ENCODE data around the gene NAPG. TPM values are rescaled to one million over a fixed set of nuclear protein-coding genes. Genes with fewer than 3 reads are reported as not detected.
A peak's percentile ranks its signal among the peaks of the same experiment; 100 is the strongest.
"Not testable (repeated sequence)": the region's sequence is repeated elsewhere in the genome, so short reads cannot be mapped to it uniquely, and the experiment has no call there.

The NAPG gene
- total RNA-seq, 1 experiment from 2014 or later = 32.8 TPM

DNA sequence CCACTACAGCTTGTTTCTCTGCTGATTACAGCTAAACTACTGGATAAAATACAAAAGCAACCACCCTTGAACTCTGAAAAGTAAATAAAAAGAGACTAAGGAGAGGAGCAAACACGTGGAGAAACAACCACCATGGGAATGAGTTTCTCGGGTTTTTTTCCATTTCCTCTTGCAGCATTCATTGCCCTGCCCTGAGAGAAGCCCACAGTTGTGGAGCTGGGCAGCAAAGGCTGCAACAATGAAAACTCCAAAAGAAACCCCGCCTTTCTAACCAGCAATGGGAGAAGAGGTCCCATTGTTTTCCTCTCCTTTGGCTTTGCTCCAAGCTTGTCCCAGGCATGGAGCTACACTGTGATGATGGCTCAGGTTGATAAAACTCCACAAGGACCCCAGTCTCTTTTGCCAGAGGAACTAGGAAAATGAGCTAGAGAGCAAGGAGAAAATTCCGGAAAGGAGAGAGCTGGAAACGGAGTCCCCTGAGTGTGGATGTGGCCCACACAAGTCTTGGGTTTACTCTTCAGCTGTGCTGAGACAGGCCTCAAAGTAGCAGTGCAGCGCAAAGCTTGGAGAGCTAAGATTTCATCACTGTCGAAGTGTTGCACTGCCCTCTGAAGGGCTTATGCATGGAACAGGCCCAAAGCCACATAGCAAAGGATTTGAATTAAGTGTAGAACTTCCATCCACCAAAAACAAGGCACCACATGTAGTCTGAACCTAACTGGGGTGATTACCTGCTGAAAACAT is 20.9 kb downstream of the NAPG start:
- no peak for DNase-seq (ENCODE audit: low read depth)

DNA sequence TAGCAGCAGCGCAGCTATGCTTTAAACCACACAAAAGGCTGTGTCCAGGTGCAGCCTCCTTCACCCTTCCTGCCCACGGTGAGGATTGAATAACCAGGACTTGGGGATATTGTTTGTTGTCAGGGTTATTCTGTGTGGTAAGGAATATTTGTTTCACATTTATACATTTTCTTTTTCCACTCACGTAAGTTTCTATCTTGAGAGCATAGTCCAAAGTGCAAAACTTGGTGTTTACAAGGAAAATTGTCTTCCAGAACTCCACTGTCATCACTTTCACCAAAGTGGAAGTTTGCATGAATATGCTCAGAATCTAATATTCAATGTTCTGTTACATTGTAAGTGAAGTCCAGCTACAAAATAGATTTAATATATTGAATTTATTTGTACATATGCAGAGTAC is 26.4 kb downstream of the NAPG start:
- no peak for DNase-seq (ENCODE audit: low read depth)

DNA sequence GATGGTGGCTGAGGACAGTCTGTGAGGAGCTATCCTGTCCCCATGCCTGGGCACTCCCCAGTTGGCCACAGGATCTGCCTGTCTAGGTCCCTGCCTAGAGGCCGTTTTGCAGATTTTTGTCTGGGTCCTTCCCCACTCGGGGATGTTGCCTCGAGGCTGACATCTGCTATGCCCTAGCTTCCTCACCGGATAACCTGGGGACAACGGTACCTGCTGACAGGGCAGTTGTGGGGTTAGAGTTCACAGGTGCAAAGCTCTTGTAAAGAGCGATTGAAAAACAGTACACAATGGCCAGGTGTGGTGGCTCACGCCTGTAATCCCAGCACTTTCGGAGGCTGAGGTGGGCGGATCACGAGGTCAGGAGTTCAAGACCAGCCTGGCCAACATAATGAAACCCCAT is 30.4 kb downstream of the NAPG start:
- DNase-seq (ENCODE audit: low read depth) = not testable (repeated sequence)

DNA sequence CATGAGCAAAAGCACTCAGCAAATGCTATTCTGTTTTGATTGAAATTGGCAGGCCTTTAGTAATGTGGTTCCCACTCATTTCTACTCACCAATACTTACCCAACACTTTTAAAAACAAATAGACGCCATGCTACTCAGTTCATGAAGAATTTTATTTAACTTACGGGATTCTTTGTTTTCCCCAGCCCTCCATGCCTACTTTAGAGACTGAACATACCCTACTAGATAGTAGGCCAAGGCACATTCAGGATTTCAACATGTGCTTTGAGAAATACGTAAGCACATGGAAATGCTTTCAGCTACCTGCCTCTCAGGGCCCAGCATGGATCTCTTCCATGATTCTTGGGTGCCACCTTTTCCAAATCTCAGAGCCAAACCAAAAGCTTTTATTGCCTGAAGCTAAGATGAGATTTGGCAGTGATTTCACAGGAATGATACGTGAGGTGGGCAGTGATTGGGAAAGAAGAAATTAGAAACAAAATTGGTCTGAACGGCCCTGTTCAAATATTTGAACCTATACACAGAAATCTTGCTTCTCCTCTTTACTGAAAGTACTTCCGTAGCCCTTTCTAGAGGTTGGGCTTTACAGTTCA is 31.4 kb downstream of the NAPG start:
- no peak for DNase-seq (ENCODE audit: low read depth)

DNA sequence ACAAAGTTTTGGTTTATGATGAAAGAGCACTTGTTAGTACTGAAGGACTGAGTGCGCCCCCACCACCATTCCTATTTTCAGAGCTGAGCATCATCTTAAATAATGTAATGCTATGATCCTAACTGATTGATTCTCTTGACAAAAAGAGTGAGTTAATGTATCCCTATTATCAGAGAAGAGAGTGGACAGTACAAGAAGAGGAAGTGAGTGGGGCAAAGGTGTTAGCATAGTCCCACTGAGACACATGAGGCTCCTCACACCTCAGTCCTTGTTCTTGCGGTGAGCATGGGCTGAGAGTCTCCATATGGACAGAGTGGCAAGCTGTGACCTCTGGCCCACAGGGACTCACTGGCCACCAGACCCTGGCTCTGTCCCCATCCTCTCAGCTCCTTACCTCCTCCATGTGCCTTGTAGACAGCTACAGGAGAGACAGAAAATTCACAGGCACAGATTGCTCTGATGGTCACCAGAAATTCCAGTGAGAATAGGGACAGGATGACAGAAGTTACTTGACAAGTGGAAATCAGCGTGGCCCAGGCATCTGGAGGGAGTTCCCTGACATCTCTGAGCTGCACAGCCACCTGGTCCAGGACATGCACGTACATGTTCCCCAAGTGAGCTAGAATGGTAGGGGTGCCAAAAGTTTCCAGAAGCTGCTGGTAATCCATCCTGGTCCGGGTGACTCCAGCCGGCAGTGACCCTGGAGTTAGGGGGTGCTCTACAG is 32.6 kb downstream of the NAPG start:
- DNase-seq (ENCODE audit: low read depth) = no peak

DNA sequence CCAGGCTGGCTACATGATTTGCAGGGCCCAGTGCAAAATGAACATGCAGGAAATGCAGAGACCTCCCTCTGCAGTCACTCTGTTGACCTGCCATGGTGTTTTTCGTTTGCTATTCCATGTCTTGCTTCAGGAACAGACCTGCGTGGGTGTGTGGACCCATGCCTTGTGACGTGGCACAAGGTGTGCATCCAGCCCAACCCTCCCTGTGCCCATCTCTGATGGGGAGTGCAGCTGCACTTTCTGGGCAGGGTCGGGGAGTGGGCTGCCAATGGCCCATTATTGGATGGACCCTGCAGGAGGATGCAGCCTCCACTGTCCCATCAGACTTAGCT is 33.1 kb downstream of the NAPG start:
- DNase-seq (ENCODE audit: low read depth) = no peak

DNA sequence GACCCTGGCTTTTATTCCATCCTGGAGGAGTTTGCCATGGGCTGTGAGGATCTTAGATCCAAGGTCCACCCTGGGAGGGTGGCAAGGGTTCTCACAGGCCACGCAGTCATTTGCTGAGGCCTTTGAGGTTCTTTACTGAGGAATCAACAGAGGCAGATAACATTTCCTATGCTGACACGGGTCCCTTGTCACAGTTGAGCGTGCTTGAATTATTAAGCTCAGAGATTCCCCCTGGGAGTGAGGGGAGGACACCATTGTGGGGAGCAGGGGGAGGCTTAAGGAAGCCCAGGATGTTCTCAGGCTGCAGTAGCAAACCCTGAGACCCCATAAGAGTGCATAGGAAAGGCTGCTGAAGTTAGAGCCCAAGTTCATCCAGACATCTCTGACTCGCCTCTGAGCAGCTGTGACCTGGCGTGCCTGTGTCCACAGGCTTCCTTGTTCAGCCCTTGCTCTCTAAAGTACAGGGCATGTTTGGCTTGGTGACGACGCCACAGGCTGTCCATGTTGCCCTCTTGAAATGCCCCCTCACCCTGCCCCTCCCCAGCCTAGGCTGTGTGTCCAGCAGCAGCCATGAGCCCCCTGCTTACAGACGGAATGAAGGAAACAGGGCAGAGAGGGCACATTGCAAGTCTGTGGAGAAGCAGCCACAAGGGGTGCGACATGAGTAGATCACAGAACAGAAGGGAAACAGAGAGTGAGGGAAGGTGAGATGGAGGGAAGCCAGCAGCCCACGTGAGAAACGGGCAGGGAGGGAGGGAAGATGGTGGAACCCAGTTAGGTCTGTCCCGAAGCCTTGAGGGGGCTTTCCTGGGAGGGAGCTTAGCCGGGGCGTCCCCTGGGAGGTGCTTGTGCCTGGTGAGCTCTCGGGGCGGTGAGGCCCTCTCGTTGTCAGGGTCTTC is 34.0 kb downstream of the NAPG start:
- no peak for DNase-seq (ENCODE audit: low read depth)

DNA sequence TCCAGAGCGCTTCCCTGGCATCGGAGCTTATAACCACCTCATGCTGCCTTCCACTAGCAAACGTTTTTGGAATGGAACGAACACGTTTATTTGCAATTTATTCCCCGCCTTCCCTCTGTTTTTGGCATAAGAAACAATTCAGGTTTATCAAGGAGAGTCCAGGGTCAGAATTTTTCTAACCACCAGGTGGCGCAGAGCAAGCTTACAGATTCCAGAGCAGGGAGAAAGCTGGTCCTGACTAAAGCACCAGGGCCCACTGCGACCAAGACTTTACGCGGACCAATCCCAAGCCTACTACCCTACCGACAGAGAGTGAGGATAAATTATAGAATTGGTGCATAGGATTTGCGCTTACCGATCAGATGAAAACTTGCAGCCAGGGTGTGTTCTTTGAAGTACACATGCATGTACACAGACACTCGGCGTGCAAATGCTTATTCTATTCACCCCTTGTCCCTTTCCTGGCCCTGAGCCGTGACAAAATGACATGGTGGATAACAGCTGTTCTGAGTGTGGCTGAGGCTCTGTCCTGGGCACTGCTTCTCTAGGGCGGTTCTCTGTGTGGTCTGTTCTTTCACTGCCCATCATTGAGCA is 34.7 kb downstream of the NAPG start:
- DNase-seq (ENCODE audit: low read depth) = peak; percentile 46

DNA sequence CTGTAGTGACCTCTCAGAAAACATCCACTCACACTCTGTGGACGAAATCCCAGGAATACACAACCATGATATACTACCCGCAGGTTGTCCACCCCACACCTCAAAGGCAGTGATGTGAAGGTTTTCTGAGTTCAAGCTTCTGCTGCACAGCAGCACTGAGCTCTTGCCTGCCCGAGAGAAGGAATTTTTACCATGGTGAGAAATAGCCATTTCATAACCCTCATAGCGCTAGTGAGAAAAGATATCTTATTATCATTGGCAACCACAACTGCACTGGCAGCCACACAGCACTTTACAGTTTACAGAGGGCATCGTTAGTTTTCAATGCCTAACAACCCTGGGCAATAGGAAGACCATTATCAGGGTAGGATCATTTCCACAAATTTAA is 36.9 kb downstream of the NAPG start:
- DNase-seq (ENCODE audit: low read depth) = no peak

DNA sequence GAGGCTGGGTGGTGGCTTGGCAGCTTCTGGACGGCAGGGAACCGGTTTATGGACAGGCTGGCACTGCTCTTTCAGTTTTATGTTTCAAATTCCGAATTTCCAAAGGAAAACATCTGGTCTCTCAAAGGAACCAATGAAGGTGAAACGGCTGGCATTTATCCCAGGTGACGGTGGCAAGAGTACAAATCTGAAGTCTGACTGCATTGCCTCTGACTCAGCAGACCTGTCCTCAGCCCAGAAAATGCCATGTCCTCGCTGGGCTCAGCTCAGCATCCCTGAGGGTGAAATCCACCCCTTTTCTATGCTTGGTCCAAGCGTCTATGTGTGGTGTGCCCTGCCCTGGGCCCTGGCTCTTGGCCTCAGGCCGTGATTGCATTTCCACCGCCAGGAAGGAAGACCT is 38.1 kb downstream of the NAPG start:
- no peak for DNase-seq (ENCODE audit: low read depth)

DNA sequence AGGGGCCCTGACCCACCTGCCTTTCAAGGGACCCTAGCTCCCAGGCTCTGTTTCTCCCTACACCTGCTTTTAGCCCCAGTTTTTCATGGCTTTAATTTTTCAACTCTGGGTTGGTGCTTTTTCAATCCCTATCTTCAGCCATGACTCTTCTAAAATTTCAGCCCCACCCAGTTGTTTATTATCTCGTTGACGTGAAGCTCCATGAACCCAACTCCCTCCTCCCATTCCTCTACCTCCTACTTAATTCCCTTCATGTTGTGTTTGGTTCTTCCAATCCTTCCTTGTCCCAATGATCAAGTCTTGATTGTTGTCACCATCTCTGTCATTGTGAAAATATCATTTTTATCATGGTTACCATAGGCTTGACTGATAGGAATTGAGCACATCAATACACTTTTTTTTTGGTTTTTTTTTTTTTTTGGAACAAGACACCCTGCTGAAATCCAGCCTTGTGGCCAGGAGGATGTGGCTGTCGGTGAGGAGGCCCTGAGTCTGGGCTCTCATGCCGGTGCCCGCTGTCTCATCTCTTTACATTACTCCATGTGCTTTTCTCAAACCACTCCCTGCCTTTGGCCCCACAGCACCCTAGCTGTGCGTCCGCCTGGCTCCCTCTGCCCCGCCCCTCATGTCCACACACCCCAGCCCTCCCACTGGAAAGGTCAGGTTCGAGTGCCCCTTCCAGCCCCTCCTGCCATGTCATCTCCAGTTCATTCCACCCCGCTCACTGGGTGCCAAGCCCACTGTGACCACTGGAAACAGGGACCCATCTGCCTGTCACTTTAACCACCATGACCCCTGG is 39.3 kb downstream of the NAPG start:
- DNase-seq (ENCODE audit: low read depth) = no peak

DNA sequence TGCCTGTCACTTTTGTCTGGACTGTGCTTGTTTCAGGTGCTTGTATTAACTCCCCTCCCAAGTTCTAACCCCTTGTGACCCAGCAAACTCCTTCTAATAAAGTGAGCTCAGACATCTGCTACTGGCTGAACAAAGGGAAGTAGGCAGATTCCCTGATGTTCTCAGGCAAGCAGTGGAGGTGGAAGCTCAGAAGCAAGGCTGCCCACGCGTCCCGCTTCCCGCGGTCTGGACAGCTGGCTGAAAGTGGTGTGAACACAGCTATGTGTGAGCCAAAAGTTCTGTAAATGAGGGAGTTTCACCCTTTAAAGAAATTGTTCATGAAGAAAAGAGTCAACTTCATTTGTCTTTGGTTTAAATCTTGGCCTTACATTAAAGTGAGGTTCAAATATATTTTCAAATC is 40.0 kb downstream of the NAPG start:
- no peak for DNase-seq (ENCODE audit: low read depth)

DNA sequence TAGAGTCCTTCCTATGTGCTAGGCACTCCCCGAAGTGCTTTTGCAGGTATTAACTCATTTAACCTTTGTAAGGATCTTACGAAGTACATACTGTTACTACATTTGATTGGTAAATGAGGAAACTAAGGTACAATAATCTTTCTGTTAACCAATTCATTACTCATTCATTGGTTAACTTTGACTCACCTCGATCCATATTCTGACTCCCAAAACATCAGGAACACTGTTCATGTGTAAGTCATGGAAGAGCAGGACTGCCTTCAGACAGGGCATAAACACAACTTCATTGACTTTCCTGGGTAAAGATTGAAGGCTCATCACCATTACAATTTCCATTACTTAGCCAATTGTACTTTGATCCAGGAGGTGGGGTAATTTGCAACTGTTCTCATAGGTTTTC is 40.6 kb downstream of the NAPG start:
- no peak for DNase-seq (ENCODE audit: low read depth)

DNA sequence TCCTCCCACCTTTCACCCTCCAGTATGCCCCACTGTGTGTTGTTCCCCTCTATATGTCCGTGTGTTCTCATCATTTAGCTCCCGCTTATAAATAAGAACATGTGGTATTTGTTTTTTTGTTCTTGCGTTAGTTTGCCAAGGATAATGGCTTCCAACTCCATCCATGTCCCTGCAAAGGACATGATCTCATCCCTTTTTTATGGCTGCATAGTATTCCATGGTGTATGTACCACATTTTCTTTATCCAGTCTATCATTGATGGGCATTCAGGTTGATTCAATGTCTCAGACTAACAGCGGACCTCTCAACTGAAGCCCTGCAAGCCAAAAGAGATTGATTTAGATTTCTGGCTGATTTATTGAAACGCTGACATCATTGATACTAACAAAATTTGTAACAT is 44.1 kb downstream of the NAPG start:
- DNase-seq (ENCODE audit: low read depth) = not testable (repeated sequence)

DNA sequence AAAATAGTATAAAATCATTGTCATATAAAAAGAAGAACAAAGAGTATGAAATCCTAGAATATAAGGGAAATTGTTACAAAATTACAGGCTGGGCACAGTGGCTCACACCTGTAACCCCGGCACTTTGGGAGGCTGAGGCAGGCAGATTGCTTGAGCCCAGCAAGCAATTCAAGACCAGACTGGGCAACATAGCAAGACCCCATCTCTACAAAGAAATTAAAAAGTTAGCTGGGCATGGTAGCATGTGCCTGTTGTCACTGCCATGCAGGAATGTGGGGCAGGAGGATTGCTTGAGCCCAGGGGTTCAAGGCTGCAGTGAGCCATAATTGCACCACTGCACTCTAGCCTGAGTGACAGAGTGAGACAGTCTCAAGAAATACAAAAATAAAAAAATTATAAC is 44.8 kb downstream of the NAPG start:
- no peak for DNase-seq (ENCODE audit: low read depth)

DNA sequence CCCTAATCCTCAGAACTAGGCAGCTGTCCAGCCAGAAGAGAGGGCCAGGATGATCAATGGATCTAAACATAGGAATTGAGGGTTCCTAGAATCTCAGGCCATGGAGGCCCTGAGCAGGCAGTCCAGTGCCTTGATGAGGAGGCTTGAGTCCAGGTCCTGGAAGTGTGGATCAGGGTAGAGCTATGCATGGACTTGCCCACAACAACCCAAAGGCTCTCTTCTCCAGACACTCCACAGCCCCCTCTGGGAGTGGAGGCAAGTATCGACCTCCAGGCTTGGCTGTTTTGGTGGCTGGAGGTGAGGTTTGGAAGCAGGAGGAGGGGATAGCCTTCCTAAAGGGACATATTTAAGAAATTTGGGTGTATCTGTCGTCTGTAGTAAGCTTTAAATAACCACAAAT is 45.7 kb downstream of the NAPG start:
- DNase-seq (ENCODE audit: low read depth) = no peak

DNA sequence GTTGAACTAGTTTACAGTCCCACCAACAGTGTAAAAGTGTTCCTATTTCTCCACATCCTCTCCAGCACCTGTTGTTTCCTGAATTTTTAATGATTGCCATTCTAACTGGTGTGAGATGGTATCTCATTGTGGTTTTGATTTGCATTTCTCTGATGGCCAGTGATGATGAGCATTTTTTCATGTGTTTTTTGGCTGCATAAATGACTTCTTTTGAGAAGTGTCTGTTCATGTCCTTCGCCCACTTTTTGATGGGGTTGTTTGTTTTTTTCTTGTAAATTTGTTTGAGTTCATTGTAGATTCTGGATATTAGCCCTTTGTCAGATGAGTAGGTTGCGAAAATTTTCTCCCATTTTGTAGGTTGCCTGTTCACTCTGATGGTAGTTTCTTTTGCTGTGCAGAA is 47.4 kb downstream of the NAPG start:
- DNase-seq (ENCODE audit: low read depth) = not testable (repeated sequence)

DNA sequence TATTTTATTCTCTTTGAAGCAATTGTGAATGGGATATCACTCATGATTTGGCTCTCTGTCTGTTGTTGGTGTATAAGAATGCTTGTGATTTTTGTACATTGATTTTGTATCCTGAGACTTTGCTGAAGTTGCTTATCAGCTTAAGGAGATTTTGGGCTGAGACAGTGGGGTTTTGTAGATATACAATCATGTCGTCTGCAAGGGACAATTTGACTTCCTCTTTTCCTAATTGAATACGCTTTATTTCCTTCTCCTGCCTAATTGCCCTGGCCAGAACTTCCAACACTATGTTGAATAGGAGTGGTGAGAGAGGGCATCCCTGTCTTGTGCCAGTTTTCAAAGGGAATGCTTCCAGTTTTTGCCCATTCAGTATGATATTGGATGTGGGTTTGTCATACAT is 48.6 kb downstream of the NAPG start:
- not testable (repeated sequence) for DNase-seq (ENCODE audit: low read depth)

DNA sequence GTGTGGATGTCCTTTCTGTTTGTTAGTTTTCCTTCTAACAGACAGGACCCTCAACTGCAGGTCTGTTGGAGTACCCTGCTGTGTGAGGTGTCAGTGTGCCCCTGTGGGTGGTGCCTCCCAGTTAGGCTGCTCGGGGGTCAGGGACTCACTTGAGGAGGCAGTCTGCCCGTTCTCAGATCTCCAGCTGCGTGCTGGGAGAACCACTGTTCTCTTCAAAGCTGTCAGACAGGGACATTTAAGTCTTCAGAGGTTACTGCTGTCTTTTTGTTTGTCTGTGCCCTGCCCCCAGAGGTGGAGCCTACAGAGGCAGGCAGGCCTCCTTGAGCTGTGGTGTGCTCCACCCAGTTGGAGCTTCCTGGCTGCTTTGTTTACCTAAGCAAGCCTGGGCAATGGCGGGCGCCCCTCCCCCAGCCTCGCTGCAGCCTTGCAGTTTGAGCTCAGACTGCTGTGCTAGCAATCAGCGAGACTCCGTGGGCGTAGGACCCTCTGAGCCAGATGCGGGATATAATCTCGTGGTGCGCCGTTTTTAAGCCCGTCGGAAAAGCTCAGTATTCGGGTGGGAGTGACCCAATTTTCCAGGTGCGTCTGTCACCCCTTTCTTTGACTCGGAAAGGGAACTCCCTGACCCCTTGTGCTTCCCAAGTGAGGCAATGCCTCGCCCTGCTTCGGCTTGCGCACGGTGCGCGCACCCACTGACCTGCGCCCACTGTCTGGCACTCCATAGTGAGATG is 52.2 kb downstream of the NAPG start:
- DNase-seq (ENCODE audit: low read depth) = not testable (repeated sequence)

DNA sequence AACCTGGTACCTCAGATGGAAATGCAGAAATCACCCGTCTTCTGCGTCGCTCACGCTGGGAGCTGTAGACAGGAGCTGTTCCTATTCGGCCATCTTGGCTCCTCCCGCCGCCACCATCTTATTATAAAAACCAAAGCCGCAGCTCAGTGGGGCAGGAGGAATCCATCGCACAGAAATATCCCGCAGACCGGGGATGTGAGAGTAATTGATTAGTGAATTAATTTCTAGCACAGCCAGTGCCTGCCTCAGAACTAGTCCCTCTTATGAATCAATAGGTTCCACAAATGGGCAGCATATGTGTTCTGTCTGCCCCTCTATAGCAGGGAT is 52.7 kb downstream of the NAPG start:
- DNase-seq (ENCODE audit: low read depth) = not testable (repeated sequence)
